ENCODE results near the gene C16orf74. TPM values are rescaled to one million over a fixed set of nuclear protein-coding genes. Genes with fewer than 3 reads are reported as not detected.

C16orf74 gene
- 25.9 and 27.2 TPM in 2 replicates for total RNA-seq (2014; rRNA removed; shearing (Covaris generic); ENCODE audit: low replicate concordance)

GRCh38 chr16:85750827-85751697 lies at the start of gene C16orf74:
TSS of gene C16orf74 (minus strand) at chr16:85751096. CDS start at chr16:85735217, 15,879 bp downstream.
- peak; percentile 35 for DNase-seq (ENCODE audit: low read depth)

DNA sequence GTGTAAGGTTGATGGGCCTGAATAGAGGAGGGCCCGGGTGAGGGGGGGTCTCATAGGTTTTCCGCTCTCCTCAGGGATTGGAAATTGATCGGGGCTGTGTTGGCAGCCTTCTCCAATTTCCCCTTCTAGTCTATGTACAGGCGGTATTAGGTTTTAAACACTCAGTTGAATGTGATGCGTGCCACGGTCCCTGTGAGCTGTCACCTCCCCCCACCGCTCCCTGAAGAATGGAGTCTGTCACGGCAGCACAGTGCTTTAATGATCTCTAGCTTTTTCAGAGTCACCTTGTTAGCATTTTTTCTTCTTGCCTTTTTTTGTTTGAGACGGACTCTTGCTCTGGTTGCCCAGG lies 49.4 kb upstream of the C16orf74 start:
- DNase-seq (ENCODE audit: low read depth), result no peak
- in situ Hi-C loops (cut with HindIII; ENCODE audit: low pct_unique_long_range_greater_than_20kb, low sequenced_read_pairs), result no loop called here

More at GRCh38 chr16:85750827-85751697, at the start of gene C16orf74:
- in situ Hi-C loops (cut with HindIII; ENCODE audit: low pct_unique_long_range_greater_than_20kb, low sequenced_read_pairs), result no loop called here

GRCh38 chr16:85799497-85800320 lies 48.8 kb upstream of the C16orf74 start, which contains the start of the genes COX4I1 and EMC8:
TSS of gene COX4I1 (plus strand) at chr16:85799695. CDS start at chr16:85801206, 1,511 bp downstream.
TSS of gene EMC8 (minus strand) at chr16:85799544. CDS start at chr16:85799295, 249 bp downstream.
- in situ Hi-C loops (cut with HindIII; ENCODE audit: low pct_unique_long_range_greater_than_20kb, low sequenced_read_pairs), result no loop called here
- peak; percentile 87 for DNase-seq (ENCODE audit: low read depth)

- in situ Hi-C loops (cut with HindIII; ENCODE audit: low pct_unique_long_range_greater_than_20kb, low sequenced_read_pairs), result no loop called here
- no peak for DNase-seq (ENCODE audit: low read depth)
These were observed 48.1 kb upstream of the C16orf74 start for GRCh38 chr16:85798901-85799496.

GRCh38 chr16:85798283-85798776 lies 47.4 kb upstream of the C16orf74 start:
- DNase-seq (ENCODE audit: low read depth), result peak; percentile 7
- in situ Hi-C loops (cut with HindIII; ENCODE audit: low pct_unique_long_range_greater_than_20kb, low sequenced_read_pairs), result no loop called here

- no peak for DNase-seq (ENCODE audit: low read depth)
- in situ Hi-C loops (cut with HindIII; ENCODE audit: low pct_unique_long_range_greater_than_20kb, low sequenced_read_pairs), result no loop called here
These were observed 45.7 kb upstream of the C16orf74 start for GRCh38 chr16:85796599-85796998.

GRCh38 chr16:85796152-85796551 lies 45.3 kb upstream of the C16orf74 start:
- DNase-seq (ENCODE audit: low read depth), result no peak
- in situ Hi-C loops (cut with HindIII; ENCODE audit: low pct_unique_long_range_greater_than_20kb, low sequenced_read_pairs), result no loop called here

- in situ Hi-C loops (cut with HindIII; ENCODE audit: low pct_unique_long_range_greater_than_20kb, low sequenced_read_pairs), result no loop called here
These were observed 43.8 kb upstream of the C16orf74 start for GRCh38 chr16:85794696-85795095.

DNA sequence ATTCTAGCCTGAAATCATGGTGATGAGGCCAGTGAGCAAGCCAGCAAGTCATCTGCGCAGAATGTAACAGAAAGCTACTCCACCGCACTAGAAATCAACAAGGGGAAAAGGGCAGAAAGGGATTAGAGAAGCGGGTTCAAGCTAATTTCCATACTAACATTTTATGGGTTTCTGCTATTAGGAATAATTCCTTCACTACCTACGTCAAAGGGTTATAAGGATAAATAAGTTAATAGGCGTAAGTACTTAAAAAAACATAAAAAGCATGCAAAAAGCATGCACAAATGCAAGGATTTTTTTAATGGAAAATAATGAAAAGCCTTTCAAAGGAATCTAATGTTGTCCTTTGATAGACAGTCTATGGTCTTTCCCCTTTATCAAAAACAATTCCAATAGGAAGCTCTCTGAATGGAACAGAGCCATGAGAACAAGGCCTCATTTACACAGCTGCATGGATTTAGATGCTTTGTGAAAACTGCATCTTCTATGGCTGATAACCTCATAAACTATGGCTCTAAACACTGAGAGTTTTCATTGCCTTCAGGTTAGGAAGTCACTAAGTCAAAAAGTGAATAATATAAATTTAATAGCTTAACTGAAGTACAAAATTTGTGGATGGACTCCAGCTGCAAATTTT lies 42.9 kb upstream of the C16orf74 start:
- DNase-seq (ENCODE audit: low read depth), result no peak
- in situ Hi-C loops (cut with HindIII; ENCODE audit: low pct_unique_long_range_greater_than_20kb, low sequenced_read_pairs), result no loop called here

More at GRCh38 chr16:85794696-85795095, 43.8 kb upstream of the C16orf74 start:
- no peak for DNase-seq (ENCODE audit: low read depth)

GRCh38 chr16:85789773-85790172 lies 38.9 kb upstream of the C16orf74 start:
- in situ Hi-C loops (cut with HindIII; ENCODE audit: low pct_unique_long_range_greater_than_20kb, low sequenced_read_pairs), result no loop called here

GRCh38 chr16:85788819-85789218 lies 37.9 kb upstream of the C16orf74 start:
- in situ Hi-C loops (cut with HindIII; ENCODE audit: low pct_unique_long_range_greater_than_20kb, low sequenced_read_pairs), result no loop called here
- no peak for DNase-seq (ENCODE audit: low read depth)

More at GRCh38 chr16:85789773-85790172, 38.9 kb upstream of the C16orf74 start:
- DNase-seq (ENCODE audit: low read depth), result no peak

GRCh38 chr16:85785927-85786326 lies 35.0 kb upstream of the C16orf74 start:
- in situ Hi-C loops (cut with HindIII; ENCODE audit: low pct_unique_long_range_greater_than_20kb, low sequenced_read_pairs), result no loop called here
- DNase-seq (ENCODE audit: low read depth), result no peak

- DNase-seq (ENCODE audit: low read depth), result no peak
- in situ Hi-C loops (cut with HindIII; ENCODE audit: low pct_unique_long_range_greater_than_20kb, low sequenced_read_pairs), result no loop called here
These were observed 33.9 kb upstream of the C16orf74 start for GRCh38 chr16:85784813-85785212.

GRCh38 chr16:85783441-85783840 lies 32.5 kb upstream of the C16orf74 start:
- no peak for DNase-seq (ENCODE audit: low read depth)
- in situ Hi-C loops (cut with HindIII; ENCODE audit: low pct_unique_long_range_greater_than_20kb, low sequenced_read_pairs), result no loop called here

GRCh38 chr16:85782451-85782850 lies 31.6 kb upstream of the C16orf74 start:
- no peak for DNase-seq (ENCODE audit: low read depth)
- in situ Hi-C loops (cut with HindIII; ENCODE audit: low pct_unique_long_range_greater_than_20kb, low sequenced_read_pairs), result no loop called here

- in situ Hi-C loops (cut with HindIII; ENCODE audit: low pct_unique_long_range_greater_than_20kb, low sequenced_read_pairs), result no loop called here
- no peak for DNase-seq (ENCODE audit: low read depth)
These were observed 30.9 kb upstream of the C16orf74 start for GRCh38 chr16:85781695-85782370.

DNA sequence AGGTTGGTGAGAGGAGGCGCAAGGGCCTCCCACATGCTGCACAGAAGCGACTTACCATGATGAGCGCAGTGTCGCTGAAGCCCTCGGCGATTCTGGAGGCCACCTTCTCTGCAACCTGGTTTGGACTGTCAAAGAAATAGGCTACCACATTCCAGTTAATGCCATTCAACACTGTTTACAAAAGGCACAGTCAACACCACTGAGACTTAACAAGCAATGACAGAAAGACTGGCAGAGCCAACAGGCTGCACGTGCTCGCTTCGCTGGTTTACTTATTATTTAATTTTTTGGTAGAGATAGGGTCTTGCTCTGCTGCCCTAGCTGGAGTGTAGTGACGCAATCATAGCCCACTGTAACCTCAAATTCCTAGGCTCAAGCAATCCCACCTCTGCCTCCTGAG lies 30.3 kb upstream of the C16orf74 start:
- in situ Hi-C loops (cut with HindIII; ENCODE audit: low pct_unique_long_range_greater_than_20kb, low sequenced_read_pairs), result no loop called here
- no peak for DNase-seq (ENCODE audit: low read depth)

Measured in Caki2 (cell line).